Fibroblast of lung (primary cell): ENCODE results near the gene MRPS18A. TPM values are rescaled to one million over a fixed set of nuclear protein-coding genes. Genes with fewer than 3 reads are reported as not detected.

Experiments used
- DNase-seq, 2 donors: peaks; one replicate each; pipeline versions ENCODE4 v3.0.0 to v3.0.0-alpha.2; 2010; ENCODE audit warnings: low read depth in 2 of 2
- H2AFZ ChIP-seq: 2 replicates; pipeline ENCODE4 v1.5.1; 2012; ENCODE audit warnings: low read length, control low read depth, inconsistent platforms
- H3K27ac ChIP-seq: 2 replicates; pipeline ENCODE4 v1.5.1; 2011; ENCODE audit warnings: low read length, control low read depth; ENCODE audit not compliant: insufficient read depth
- H3K27me3 ChIP-seq: 2 replicates; pipeline ENCODE4 v1.5.1; 2011; ENCODE audit warnings: mild to moderate bottlenecking, low read length; ENCODE audit not compliant: control insufficient read depth, insufficient read depth
- H3K36me3 ChIP-seq: 2 replicates; pipeline ENCODE4 v1.5.1; 2011; ENCODE audit warnings: low read length; ENCODE audit not compliant: control insufficient read depth, insufficient read depth
- H3K4me1 ChIP-seq: 2 replicates; pipeline ENCODE4 v1.5.1; 2011; ENCODE audit warnings: low read length; ENCODE audit not compliant: control insufficient read depth, insufficient read depth; ENCODE audit errors: extremely low read depth
- H3K4me2 ChIP-seq: 2 replicates; pipeline ENCODE4 v1.5.1; 2011; ENCODE audit warnings: low read length, control low read depth; ENCODE audit not compliant: insufficient read depth; ENCODE audit errors: extremely low read depth
- H3K4me3 ChIP-seq, 4 experiments: fragments of 200-600 bp in 1 of 4; sonication (generic) in 1 of 4; replicated peaks in 1 of 4; 2 replicates each; pipeline ENCODE4 v1.5.1; 2011 to 2016; ENCODE audit warnings: low read length in 4 of 4, low read depth in 3 of 4, mild to moderate bottlenecking in 3 of 4, control low read depth in 2 of 4, inconsistent platforms in 1 of 4, mixed read lengths in 1 of 4; ENCODE audit not compliant: insufficient read depth in 1 of 4; ENCODE audit errors: control extremely low read depth in 1 of 4
- H3K79me2 ChIP-seq: 2 replicates; pipeline ENCODE4 v1.5.1; 2012; ENCODE audit warnings: mild to moderate bottlenecking, low read length, inconsistent platforms; ENCODE audit not compliant: control insufficient read depth, insufficient read depth
- H3K9ac ChIP-seq: 2 replicates; pipeline ENCODE4 v1.5.1; 2011; ENCODE audit warnings: mild to moderate bottlenecking, low read length, control low read depth; ENCODE audit not compliant: insufficient read depth
- H3K9me3 ChIP-seq: 2 replicates; pipeline ENCODE4 v1.5.1; 2012; ENCODE audit warnings: low read depth, low read length; ENCODE audit not compliant: control insufficient read depth, insufficient read depth
- H4K20me1 ChIP-seq: 2 replicates; pipeline ENCODE4 v1.5.1; 2011; ENCODE audit warnings: low read length; ENCODE audit not compliant: control insufficient read depth, insufficient read depth; ENCODE audit errors: extremely low read depth
- CTCF ChIP-seq, 2 donors: IDR thresholded peaks in 1 of 2; conservative IDR thresholded peaks in 1 of 2; 1 replicate in 1 of 2; 2 replicates in 1 of 2; pipeline ENCODE4 v1.5.1; 2011 to 2012; ENCODE audit warnings: low read length in 2 of 2, control low read depth in 1 of 2, inconsistent platforms in 1 of 2, low read depth in 1 of 2, mild to moderate bottlenecking in 1 of 2
- EZH2 ChIP-seq: IDR thresholded peaks from 2 replicates; pipeline ENCODE4 v1.5.1; 2012; ENCODE audit warnings: low read length, control low read depth, mild to moderate bottlenecking; ENCODE audit errors: missing control alignments
- polyA plus RNA-seq, 2 donors: library from polyadenylated mRNA; depleted of rRNA in 1 of 2; stranded (reverse) in 1 of 2; unstranded in 1 of 2; fragments of >200 nt; gene quantifications; 2 replicates each; pipeline ENCODE4 v1.2.1, GENCODE V29; 2011 to 2012; ENCODE audit warnings: missing spikeins in 1 of 2
- total RNA-seq: library from RNA; depleted of rRNA; stranded (reverse); fragments of >200 nt; gene quantifications from 2 replicates; pipeline ENCODE4 v1.2.1, GENCODE V29; 2014

The MRPS18A gene
- total and polyA plus RNA-seq, 2 donors (not counting 1 experiment from before 2014, with no cell fraction given), result 31.8 to 42.1 TPM

- Histone ChIP-seq H4K20me1 (no peaks in the 10 kb centered on the region), H3K36me3 (peaks cover 40% of the 10 kb centered on the region), H3K9ac (no peak overlapping the region), H3K4me3 (no peak overlapping the region), H3K4me1 (peaks cover 11% of the 10 kb centered on the region), H3K9me3 (no peaks in the 10 kb centered on the region), H3K4me2 (no peak overlapping the region), H3K27me3 (no peaks in the 10 kb centered on the region), H3K27ac (no peak overlapping the region), H3K79me2 (peaks cover 29% of the 10 kb centered on the region), H2AFZ (no peak overlapping the region)
- TF ChIP-seq EZH2, result no peak
- no peak for TF ChIP-seq CTCF (conservative IDR thresholded peaks at IDR 0.05 in 1 of 2, IDR thresholded peaks at IDR 0.05 in 1 of 2; ENCODE audit: low read depth in 1 of 2, low read length in 2 of 2)
- DNase-seq, result no peak
Observed at GRCh38 chr6:43623880-43624785, 63.5 kb downstream of the MRPS18A start.

GRCh38 chr6:43622541-43622940 lies 65.0 kb downstream of the MRPS18A start:
- no peaks in the 10 kb centered on the region for H3K9me3 ChIP-seq
- no peak overlapping the region for H3K9ac ChIP-seq
- TF ChIP-seq CTCF (conservative IDR thresholded peaks at IDR 0.05 in 1 of 2, IDR thresholded peaks at IDR 0.05 in 1 of 2; ENCODE audit: low read depth in 1 of 2, low read length in 2 of 2) (no peak), EZH2 (no peak)
- H3K27me3 ChIP-seq, result no peaks in the 10 kb centered on the region
- H3K4me2 ChIP-seq, result no peak overlapping the region
- H3K36me3 ChIP-seq, result peaks cover 40% of the 10 kb centered on the region
- H4K20me1 ChIP-seq, result no peaks in the 10 kb centered on the region
- no peak overlapping the region for H3K27ac ChIP-seq
- no peak for DNase-seq
- H3K4me3 ChIP-seq, result no peak overlapping the region
- peaks cover 18% of the 10 kb centered on the region for H3K79me2 ChIP-seq
- H2AFZ ChIP-seq, result no peak overlapping the region
- peaks cover 7% of the 10 kb centered on the region for H3K4me1 ChIP-seq

DNA sequence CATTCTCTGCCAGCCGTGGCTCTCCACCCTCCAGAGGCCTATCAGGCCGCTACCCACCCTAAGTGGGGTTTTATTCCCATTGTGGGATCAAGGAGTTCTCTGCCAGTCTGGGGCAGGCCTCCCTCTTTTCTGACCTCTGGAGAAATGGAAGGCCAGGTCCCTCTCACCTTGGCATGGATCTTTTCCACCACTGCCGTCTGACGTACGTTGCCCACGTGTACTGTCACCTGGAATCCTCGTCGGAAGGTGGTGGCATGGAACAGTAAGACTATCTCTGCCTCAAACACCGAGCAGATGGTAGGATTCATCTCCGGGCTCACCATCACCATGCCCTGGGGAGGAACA lies 65.8 kb downstream of the MRPS18A start:
- Histone ChIP-seq H3K36me3 (peaks cover 42% of the 10 kb centered on the region), H3K4me2 (no peak overlapping the region), H3K27me3 (no peaks in the 10 kb centered on the region), H3K9ac (no peak overlapping the region), H2AFZ (no peak overlapping the region), H4K20me1 (no peaks in the 10 kb centered on the region), H3K27ac (no peak overlapping the region), H3K4me1 (peaks cover 1% of the 10 kb centered on the region), H3K79me2 (peaks cover 11% of the 10 kb centered on the region), H3K9me3 (no peaks in the 10 kb centered on the region), H3K4me3 (no peak overlapping the region)
- TF ChIP-seq CTCF (conservative IDR thresholded peaks at IDR 0.05 in 1 of 2, IDR thresholded peaks at IDR 0.05 in 1 of 2; ENCODE audit: low read depth in 1 of 2, low read length in 2 of 2), result no peak
- DNase-seq, result no peak

Other genes starting within 250 kb of the MRPS18A start
- gene DLK2, start 232.2 kb downstream of the MRPS18A start, total RNA-seq, result under 0.01 and 0.17 TPM in 2 replicates
- 0.23 and 0.50 TPM in 2 replicates for gene DLK2, start 232.2 kb downstream of the MRPS18A start, polyA plus RNA-seq
- 7.4 and 8.9 TPM in 2 replicates for gene TJAP1, start 210.2 kb downstream of the MRPS18A start, total RNA-seq
- gene TJAP1, start 210.2 kb downstream of the MRPS18A start, polyA plus RNA-seq, result 18.9 and 22.9 TPM in 2 replicates
- 0.26 and 0.33 TPM in 2 replicates for gene LRRC73, start 177.4 kb downstream of the MRPS18A start, total RNA-seq
- 0.17 and 0.18 TPM in 2 replicates for gene LRRC73, start 177.4 kb downstream of the MRPS18A start, polyA plus RNA-seq
- gene YIPF3, start 170.9 kb downstream of the MRPS18A start, total RNA-seq, result 83.7 and 106 TPM in 2 replicates
- 173 TPM in 2 replicates for gene YIPF3, start 170.9 kb downstream of the MRPS18A start, polyA plus RNA-seq
- 27.4 and 32.4 TPM in 2 replicates for gene POLR1C, start 170.7 kb downstream of the MRPS18A start, total RNA-seq
- 39.7 and 55.2 TPM in 2 replicates for gene POLR1C, start 170.7 kb downstream of the MRPS18A start, polyA plus RNA-seq
- 18.2 and 20.5 TPM in 2 replicates for gene XPO5, start 111.8 kb downstream of the MRPS18A start, total RNA-seq
- gene XPO5, start 111.8 kb downstream of the MRPS18A start, polyA plus RNA-seq, result 21.7 and 26.1 TPM in 2 replicates
- gene POLH, start 111.6 kb downstream of the MRPS18A start, total RNA-seq, result 19.5 and 21.8 TPM in 2 replicates
- gene POLH, start 111.6 kb downstream of the MRPS18A start, polyA plus RNA-seq, result 19.0 and 22.5 TPM in 2 replicates
- 111 and 174 TPM in 2 replicates for gene GTPBP2, start 58.5 kb downstream of the MRPS18A start, total RNA-seq
- 44.4 and 45.2 TPM in 2 replicates for gene GTPBP2, start 58.5 kb downstream of the MRPS18A start, polyA plus RNA-seq
- 19.2 and 19.3 TPM in 2 replicates for gene MAD2L1BP, start 52.0 kb downstream of the MRPS18A start, total RNA-seq
- gene MAD2L1BP, start 52.0 kb downstream of the MRPS18A start, polyA plus RNA-seq, result 34.5 and 39.0 TPM in 2 replicates
- gene RSPH9, start 42.8 kb downstream of the MRPS18A start, total RNA-seq, result 1.5 and 1.7 TPM in 2 replicates
- 0.50 and 0.87 TPM in 2 replicates for gene RSPH9, start 42.8 kb downstream of the MRPS18A start, polyA plus RNA-seq
- 150 and 208 TPM in 2 replicates for gene VEGFA, start 82.4 kb upstream of the MRPS18A start, total RNA-seq
- 68.0 and 111 TPM in 2 replicates for gene VEGFA, start 82.4 kb upstream of the MRPS18A start, polyA plus RNA-seq